Subcutaneous adipose tissue (tissue), 4 donors: ENCODE results near the gene ARFGEF2. TPM values are rescaled to one million over a fixed set of nuclear protein-coding genes. Genes with fewer than 3 reads are reported as not detected.

Source experiments
- CTCF ChIP-seq: fragments of 450-650 bp; IDR thresholded peaks from one replicate; pipeline ENCODE4 v1.5.1; 2016; ENCODE audit warnings: low read depth, mild to moderate bottlenecking, control low read depth, antibody characterized with exemption, moderate library complexity
- total RNA-seq, 4 donors: library from RNA; depleted of rRNA; stranded (reverse); fragments of >200 nt; gene quantifications; one replicate each; pipeline ENCODE4 v1.1.0, GENCODE V29; 2016

Gene ARFGEF2
- total RNA-seq, 4 donors from 2014 or later: 30.8 to 40.1 (median 35.5) TPM

GRCh38 chr20:48912065-48912464, 9.4 kb upstream of the ARFGEF2 start:
- TF ChIP-seq CTCF: no peak

- TF ChIP-seq CTCF: no peak
Observed at GRCh38 chr20:48916699-48917098, 4.8 kb upstream of the ARFGEF2 start.

- TF ChIP-seq CTCF: no peak
Observed at GRCh38 chr20:48919336-48919881, 2.1 kb upstream of the ARFGEF2 start.

GRCh38 chr20:48919882-48920526, 1.5 kb upstream of the ARFGEF2 start:
- no peak for TF ChIP-seq CTCF

GRCh38 chr20:48920527-48921167, 864 bp upstream of the ARFGEF2 start:
- no peak for TF ChIP-seq CTCF

- TF ChIP-seq CTCF: no peak
Observed at GRCh38 chr20:48921883-48922820, 641 bp downstream of the ARFGEF2 start.
